Uterus (tissue), 4 donors: Measurements from ENCODE around the gene CAVIN2. TPM values are rescaled to one million over a fixed set of nuclear protein-coding genes. Genes with fewer than 3 reads are reported as not detected.

Experiments
- DNase-seq, 2 donors: peaks; one replicate each; pipeline ENCODE4 v3.0.0-alpha.2; 2019 to 2020
- H3K27ac ChIP-seq, 2 donors: fragments of 200-600 bp; sonication (generic); 1 replicate in 1 of 2; 2 replicates in 1 of 2; pipeline ENCODE4 v1.5.1; 2016 to 2018
- H3K27me3 ChIP-seq, 2 donors: fragments of 200-600 bp; sonication (generic); one replicate each; pipeline ENCODE4 v1.5.1; 2018 to 2019; ENCODE audit warnings: control low read depth in 1 of 2
- H3K36me3 ChIP-seq, 2 donors: fragments of 200-600 bp; sonication (generic); one replicate each; pipeline ENCODE4 v1.5.1; 2019; ENCODE audit warnings: control low read depth in 1 of 2
- H3K4me1 ChIP-seq, 2 donors: fragments of 200-600 bp; sonication (generic); one replicate each; pipeline ENCODE4 v1.5.1; 2018 to 2019; ENCODE audit warnings: control low read depth in 1 of 2
- H3K4me3 ChIP-seq, 2 donors: fragments of 200-600 bp; sonication (generic); 1 replicate in 1 of 2; 2 replicates in 1 of 2; pipeline ENCODE4 v1.5.1; 2018 to 2019; ENCODE audit warnings: mild to moderate bottlenecking in 1 of 2
- H3K9me3 ChIP-seq, 2 donors: fragments of 200-600 bp; sonication (generic); one replicate each; pipeline ENCODE4 v1.5.1; 2019; ENCODE audit warnings: control low read depth in 1 of 2
- POLR2A ChIP-seq, 2 donors: fragments of 450-650 bp; IDR thresholded peaks; one replicate each; pipeline ENCODE4 v1.6.1; 2016; ENCODE audit warnings: antibody characterized with exemption in 2 of 2, mild to moderate bottlenecking in 1 of 2, moderate library complexity in 1 of 2
- intact Hi-C: fragments of 100-400 bp; cut with DNase I; formaldehyde crosslinking; loops from one replicate; pipeline ENCODE4 v1.15.1; 2023; ENCODE audit warnings: low total_unique reads
- total RNA-seq, 4 donors: library from RNA; depleted of rRNA in 3 of 4; stranded (reverse); fragments of >200 nt in 3 of 4; gene quantifications; one replicate each; pipeline versions ENCODE4 v1.1.0 to v1.2.4, GENCODE V29; 2014 to 2023
- TF ChIP-seq, protein P1 (sequence below), 4 experiments: fragments of 200-600 bp in 2 of 4; fragments of 450-650 bp in 2 of 4; sonication (generic) in 2 of 4; IDR thresholded peaks; one replicate each; pipeline ENCODE4 v1.5.1; 2016 to 2019; ENCODE audit warnings: antibody characterized with exemption in 4 of 4, mild to moderate bottlenecking in 2 of 4, moderate library complexity in 1 of 4
- donor health status: DM: yes; HTN: yes; CAD: no.

Gene CAVIN2
- total RNA-seq, 4 donors from 2014 or later = 37.3 to 235 (median 121) TPM

- no peak overlapping the region for H3K4me3 ChIP-seq
- no peaks in the 10 kb centered on the region for H3K36me3 ChIP-seq
- intact Hi-C loops = no loop called here
- no peak for DNase-seq
- peaks cover 0 to 4% of the 10 kb centered on the region in 2 donors for H3K4me1 ChIP-seq
- peak overlapping the region; percentile 7 to 19 for H3K27ac ChIP-seq
- TF ChIP-seq, protein P1, sequence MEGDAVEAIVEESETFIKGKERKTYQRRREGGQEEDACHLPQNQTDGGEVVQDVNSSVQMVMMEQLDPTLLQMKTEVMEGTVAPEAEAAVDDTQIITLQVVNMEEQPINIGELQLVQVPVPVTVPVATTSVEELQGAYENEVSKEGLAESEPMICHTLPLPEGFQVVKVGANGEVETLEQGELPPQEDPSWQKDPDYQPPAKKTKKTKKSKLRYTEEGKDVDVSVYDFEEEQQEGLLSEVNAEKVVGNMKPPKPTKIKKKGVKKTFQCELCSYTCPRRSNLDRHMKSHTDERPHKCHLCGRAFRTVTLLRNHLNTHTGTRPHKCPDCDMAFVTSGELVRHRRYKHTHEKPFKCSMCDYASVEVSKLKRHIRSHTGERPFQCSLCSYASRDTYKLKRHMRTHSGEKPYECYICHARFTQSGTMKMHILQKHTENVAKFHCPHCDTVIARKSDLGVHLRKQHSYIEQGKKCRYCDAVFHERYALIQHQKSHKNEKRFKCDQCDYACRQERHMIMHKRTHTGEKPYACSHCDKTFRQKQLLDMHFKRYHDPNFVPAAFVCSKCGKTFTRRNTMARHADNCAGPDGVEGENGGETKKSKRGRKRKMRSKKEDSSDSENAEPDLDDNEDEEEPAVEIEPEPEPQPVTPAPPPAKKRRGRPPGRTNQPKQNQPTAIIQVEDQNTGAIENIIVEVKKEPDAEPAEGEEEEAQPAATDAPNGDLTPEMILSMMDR (IDR thresholded peaks at IDR 0.05) = no peak
- no peak for TF ChIP-seq POLR2A (IDR thresholded peaks at IDR 0.05)
- H3K9me3 ChIP-seq = no peaks in the 10 kb centered on the region
- H3K27me3 ChIP-seq = no peaks in the 10 kb centered on the region
Measured at GRCh38 chr2:191885098-191885497, 38.2 kb upstream of the CAVIN2 start.

- H3K27me3 ChIP-seq = no peaks in the 10 kb centered on the region
- intact Hi-C loops = no loop called here
- peaks cover 0 to 4% of the 10 kb centered on the region in 2 donors for H3K4me1 ChIP-seq
- DNase-seq = no peak
- H3K9me3 ChIP-seq = no peaks in the 10 kb centered on the region
- H3K36me3 ChIP-seq = no peaks in the 10 kb centered on the region
- no peak overlapping the region for H3K27ac ChIP-seq
- TF ChIP-seq, protein P1 (IDR thresholded peaks at IDR 0.05) = no peak
- no peak for TF ChIP-seq POLR2A (IDR thresholded peaks at IDR 0.05)
- H3K4me3 ChIP-seq = no peak overlapping the region
Measured at GRCh38 chr2:191881982-191882816, 35.3 kb upstream of the CAVIN2 start.

DNA sequence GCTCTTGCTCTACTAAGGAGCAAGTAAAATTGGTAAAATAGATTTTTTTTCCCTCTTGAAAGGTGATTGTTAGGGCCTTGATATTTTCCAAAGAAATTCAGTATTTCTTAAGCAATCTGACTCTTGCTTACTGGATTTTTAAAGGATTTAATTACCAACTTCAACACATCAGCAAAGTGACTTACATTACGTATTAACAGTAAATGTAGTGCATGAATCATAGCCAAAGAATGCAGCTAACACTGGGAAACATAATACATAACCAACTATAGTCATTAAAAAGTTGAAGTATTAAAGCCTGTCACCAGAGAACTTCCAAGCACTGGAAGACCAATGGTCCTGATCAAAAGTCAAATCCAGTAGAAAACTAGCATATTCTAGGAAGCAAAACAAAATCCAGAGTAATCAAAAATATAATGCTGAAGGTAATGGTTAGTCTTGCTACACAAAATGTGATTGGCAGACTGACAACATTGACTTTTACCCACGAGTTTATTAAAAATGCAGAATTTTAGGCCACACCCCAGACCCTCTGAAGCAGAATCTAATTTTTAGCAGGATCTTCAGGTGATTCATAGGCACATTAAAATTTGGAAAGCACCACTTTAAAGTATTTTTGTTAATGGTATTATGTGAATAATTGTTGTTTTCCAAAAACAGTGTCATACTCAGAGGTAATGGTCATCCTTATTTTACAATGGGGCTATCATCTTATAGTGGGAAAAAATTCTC lies 31.8 kb upstream of the CAVIN2 start:
- Histone ChIP-seq H3K27me3 (no peaks in the 10 kb centered on the region), H3K36me3 (no peaks in the 10 kb centered on the region), H3K4me3 (no peak overlapping the region), H3K4me1 (no peaks in the 10 kb centered on the region), H3K27ac (no peak overlapping the region), H3K9me3 (no peaks in the 10 kb centered on the region)
- intact Hi-C loops = no loop called here
- DNase-seq = no peak
- TF ChIP-seq POLR2A (IDR thresholded peaks at IDR 0.05) = no peak
- TF ChIP-seq, protein P1 (IDR thresholded peaks at IDR 0.05) = no peak

DNA sequence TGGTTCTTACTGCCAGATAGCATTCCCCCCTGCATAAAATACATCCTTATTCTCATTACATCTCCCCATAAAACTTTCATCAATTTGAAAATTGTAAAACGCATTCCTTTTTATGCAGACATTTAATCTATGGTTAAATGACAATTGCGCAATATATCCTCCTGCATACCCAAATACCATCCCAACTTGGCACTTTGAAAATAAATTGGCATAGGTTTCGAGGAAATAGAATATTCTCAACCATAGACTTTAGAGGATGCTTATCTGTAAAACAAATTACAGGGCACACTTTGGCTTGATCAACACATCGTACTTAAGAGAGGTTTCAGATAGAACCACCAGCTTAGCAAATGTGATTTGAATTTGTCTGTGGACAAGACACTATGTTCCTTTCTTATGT lies 31.0 kb upstream of the CAVIN2 start:
- no peaks in the 10 kb centered on the region for H3K4me1 ChIP-seq
- H3K9me3 ChIP-seq = no peaks in the 10 kb centered on the region
- H3K36me3 ChIP-seq = no peaks in the 10 kb centered on the region
- no peak for DNase-seq
- H3K27me3 ChIP-seq = no peaks in the 10 kb centered on the region
- TF ChIP-seq, protein P1 (IDR thresholded peaks at IDR 0.05) = no peak
- TF ChIP-seq POLR2A (IDR thresholded peaks at IDR 0.05) = no peak
- intact Hi-C loops = no loop called here
- no peak overlapping the region for H3K4me3 ChIP-seq
- H3K27ac ChIP-seq = no peak overlapping the region

DNA sequence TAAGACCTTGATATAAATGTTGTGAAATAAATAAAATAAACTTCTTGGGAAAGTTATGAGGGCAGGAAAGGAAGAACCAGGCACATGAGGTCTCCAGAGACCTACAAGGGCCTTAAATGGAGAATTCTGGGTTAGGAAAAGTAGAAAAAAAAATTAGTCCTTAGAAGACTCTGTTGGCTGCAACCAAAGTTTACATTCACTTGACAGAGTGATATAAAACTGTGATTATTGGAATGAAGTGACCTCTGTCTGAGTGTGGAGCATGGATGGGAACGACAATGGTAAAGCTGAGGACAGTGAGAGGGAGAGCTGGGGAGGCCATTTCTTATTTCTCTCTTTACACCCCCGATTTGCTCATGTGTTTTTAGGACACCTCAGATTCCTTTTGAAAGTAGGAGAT lies 29.0 kb upstream of the CAVIN2 start:
- Histone ChIP-seq H3K4me3 (no peak overlapping the region), H3K27me3 (no peaks in the 10 kb centered on the region), H3K36me3 (no peaks in the 10 kb centered on the region), H3K9me3 (no peaks in the 10 kb centered on the region), H3K4me1 (no peaks in the 10 kb centered on the region), H3K27ac (no peak overlapping the region)
- TF ChIP-seq, protein P1 (IDR thresholded peaks at IDR 0.05) = no peak
- no peak for TF ChIP-seq POLR2A (IDR thresholded peaks at IDR 0.05)
- intact Hi-C loops = no loop called here
- DNase-seq = no peak
